Amygdala (tissue), 56 donors: ENCODE results near the gene SAMD8.

ENCODE experiments used
- DNase-seq, 56 donors: peaks; one replicate each; lab custom pipeline; 2025; lab: John Stamatoyannopoulos, UW

Gene SAMD8

DNA sequence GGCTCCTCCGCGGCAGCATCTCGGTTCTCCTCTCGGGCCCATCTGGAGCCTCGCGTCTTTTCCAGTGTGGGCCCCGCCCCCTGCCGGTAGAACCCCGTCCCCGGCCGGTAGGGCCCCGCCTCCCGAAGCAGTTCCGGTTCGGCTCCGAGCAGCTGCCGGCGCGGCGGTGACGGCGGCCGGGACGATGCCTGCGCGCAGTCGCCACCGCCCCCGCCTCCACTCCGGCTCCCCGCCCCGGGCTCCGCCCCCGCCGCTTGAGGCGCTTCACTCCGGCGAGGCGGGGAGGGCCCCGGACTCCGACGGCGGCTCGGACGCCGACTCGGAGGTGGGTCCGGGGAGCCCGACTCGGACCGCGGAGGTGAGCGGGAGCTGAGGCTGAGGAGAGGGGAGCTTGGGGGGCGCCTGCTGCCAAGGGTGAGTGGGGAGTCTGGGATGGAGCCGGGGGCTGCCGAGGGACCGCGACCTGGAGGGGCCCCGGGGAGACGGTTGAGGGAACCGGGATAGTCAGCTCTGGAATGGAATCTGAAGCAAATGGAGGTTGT is at the start of gene SAMD8:
SAMD8 (plus strand) TSS at position 292 of the 542 bp plus-strand sequence. CDS start 38,873 bp downstream, outside the sequence.
- DNase-seq = peak; percentile 38 to 96 (median 89)

DNA sequence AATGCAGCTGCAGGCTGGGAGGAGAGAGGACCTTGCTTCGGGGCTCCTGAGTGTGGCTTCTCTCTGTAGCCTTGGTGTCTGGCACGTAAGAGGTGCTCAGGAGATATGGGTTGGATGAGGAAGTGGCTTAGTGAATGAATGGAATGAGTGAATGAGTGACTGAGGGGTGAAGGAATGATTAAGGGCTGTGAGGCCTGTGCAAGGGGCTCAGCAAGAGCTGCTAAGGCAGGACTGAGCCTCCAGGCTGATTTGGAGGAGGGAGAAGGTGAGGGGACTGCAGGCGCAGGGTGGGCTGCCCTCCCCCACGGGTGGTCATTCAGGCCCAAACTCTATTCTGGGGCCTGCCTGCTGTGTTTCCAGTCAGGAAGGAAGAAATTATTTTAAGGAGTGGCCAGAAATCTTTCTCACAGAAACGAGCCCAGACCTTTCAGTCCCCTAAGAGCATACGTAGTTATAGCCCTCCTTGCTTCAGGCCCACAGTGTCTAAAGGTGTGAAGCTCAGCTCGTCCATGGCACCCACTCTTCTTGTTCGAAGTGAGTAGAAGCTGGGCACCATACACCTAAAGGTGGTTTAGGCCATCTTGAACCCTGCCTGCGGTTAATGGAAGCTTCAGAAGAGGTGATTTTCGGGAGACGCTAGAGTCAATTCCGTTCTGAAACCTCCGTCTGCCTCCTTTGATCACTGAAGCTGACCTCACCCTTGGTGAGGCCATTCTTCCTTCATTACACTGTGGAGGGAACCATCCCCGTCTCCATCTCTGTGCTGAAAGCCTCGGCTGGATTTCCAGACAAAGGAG is 49.5 kb upstream of the SAMD8 start:
- DNase-seq = no peak

DNA sequence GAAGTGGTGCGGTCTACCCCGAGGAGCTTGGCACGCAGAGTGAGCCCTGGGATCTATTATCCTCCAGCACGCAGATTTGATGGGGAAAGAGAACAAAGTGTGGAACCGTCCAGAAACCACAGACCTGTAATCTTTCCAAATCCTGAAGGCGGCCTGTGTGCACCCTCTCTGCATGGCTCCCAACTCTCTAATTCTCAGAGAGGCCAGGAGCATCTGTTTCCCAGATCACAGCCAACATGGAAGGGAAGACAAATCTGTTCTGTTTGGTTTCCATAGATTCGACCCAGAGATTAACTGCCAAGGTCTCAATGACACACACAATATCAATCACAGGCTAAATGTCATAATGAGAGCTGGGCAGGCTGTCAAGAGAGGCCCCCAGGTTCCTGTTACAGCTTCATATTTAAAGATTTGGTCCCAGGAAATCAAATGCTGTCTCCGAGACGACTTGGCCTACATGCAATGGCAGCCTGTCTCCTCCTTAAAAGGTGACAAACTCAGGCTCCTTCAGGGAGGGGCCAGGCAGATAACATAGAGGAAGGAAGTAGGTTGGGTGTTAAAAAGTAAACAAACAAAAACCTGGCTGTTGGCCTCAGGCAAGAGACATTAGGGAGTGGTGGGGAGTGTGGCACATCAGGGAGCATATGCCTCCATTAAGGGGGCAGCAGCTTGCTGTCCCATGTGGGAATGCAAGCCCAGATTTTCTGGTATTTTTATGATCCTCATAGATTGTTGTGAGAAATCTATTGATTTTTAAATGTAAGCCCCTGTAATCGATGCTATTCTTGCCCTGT is 48.8 kb upstream of the SAMD8 start:
- DNase-seq = no peak

DNA sequence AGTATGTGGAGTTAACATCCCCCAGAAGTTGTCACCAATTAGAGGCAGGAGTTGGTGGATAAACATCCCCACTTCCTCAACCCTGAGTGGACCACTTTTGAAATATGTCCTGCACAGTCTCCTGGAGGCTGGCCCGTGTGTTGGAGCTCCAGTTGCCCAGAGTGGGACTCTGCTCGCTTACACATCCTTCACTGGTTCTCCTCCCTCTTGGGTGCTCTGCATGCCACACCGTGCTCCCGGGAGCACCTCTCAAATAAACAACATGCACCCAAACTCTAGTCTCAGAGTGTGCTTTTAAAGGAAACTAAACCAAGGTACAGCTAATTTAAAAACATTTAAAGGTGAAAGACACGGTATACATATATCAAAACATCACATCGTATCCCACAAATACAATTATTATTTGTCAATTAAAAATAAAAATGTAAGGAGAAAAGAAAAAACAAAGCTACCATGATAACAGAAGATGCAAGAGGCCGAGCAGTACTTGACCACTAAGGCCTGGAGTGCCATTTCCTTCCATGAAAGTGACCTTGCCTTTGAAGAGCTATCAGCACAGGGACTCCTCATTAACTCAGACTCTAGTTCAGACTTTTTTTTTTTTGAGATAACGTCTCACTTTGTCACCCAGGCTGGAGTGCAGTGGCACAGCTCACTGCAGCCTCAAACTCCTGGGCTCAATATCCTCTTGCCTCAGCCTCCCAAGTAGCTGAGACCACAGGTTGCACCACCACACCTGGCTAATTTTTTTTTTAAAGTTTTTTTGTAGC is 47.8 kb upstream of the SAMD8 start:
- no peak for DNase-seq

DNA sequence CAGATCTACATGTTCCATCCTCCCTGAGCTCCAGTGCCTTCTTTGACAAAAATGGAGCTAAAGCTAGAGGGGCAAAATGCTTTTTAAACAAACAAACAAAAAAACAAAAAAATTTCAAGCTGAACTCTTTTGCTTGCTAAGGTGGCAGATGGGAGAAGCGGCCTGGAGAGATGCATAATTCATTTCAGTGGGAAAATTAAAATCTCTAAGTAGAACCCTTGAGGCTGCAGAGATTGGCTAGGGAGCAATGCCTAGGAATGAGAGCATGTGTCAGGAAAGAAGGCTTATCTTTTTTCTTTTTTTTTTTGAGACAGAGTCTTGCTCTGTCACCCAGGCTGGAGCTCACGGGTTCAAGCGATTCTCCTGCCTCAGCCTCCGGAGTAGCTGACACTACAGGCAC is 46.4 kb upstream of the SAMD8 start:
- no peak for DNase-seq

DNA sequence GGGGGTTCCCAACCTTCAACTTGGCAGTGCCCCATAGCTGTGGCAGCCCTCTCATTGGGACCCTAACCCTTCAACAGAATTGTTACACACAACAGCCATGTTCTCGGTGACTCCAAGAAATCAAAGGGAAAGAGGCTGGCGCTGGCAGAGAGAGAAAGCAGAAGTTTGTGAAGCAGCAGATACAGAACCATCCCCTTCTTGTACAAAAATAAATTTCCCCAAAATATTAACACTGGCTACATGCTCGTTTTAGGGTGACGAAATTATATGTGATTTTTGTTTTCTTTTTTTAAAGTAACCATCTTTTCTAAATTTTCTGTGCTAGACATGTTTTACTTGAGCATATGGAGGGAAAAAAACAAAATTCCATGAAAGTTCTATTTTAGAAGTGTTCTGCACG is 45.2 kb upstream of the SAMD8 start:
- DNase-seq = no peak

DNA sequence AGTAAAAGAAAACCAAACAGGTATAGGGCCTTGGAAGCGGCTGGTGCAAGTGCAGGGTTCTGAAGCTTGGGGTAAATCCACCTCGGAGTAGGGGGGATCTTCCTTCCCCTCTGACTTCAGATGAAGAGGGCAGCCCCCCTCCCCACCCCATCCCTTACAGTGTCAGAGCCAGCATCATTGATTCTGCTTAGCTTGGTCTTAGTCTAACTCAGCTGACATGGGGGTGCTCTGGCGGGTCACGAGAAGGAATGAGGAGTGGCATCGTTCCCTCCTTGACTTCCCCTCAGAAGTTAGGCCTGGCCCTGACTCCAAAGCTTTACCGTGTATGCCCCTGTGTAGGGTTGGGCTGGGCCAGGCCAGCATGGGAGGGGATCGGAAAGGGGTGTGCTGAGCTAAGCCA is 44.2 kb upstream of the SAMD8 start:
- no peak for DNase-seq

DNA sequence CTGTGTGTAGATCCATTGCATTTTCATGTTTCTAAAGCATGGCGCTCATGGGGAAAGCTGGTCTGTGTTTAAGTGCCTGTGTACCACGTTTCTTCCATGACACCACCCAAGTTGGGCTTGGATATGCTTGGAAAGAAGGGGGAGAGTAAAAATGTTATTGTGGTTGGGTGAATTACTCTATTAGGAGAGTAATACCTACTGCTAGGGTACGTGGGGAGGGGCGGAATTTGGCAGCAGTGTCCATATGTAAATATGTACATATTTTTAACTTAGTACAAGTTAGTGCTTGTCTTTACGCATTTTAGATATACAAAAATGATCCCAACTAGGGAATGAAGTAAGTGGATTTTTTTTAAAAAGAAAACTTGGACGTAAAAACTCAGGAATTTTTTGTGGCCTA is 42.9 kb upstream of the SAMD8 start:
- DNase-seq = no peak

DNA sequence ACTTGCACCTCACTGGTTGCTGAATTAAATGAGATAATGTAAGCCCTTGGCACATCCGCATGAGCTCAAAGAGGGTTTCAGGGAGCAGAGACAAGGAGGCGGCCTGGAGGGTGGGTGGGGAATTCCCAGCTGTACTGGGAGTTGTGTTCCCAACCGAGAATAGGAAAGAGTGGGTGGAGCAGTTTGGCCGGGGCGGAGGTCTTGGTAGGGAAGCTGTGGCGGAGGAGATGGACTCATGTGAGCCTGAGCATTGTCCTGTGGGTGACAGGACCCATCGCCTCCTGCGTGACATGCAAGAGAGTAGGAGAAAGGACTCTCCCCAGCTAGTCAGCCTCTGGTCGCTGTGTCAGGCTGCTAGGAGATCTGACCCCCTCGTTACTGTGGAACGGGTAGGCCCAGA is 41.0 kb upstream of the SAMD8 start:
- no peak for DNase-seq

DNA sequence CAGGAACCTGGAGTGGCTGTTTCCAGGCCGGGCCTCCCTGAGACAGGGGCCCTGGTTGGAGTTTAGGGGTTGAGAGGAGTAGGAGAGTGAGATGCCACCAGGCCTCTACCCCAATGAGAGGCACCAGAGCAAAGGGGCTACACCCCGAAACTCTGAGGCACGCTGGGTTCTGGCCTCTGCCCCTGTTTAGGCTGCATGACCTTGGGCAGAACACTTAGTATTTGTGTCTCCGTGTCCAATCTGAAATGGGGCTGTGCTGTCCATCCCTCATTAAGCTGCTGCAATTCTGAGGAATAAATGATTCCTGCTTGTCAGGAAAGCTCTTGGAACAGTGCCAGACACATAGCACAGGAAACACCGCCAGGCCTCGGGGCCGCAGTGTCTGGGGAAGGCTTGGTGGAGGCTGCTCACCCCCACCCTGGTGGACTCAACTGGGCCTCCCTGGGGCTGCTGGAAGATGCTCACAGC is 40.5 kb upstream of the SAMD8 start:
- no peak for DNase-seq

DNA sequence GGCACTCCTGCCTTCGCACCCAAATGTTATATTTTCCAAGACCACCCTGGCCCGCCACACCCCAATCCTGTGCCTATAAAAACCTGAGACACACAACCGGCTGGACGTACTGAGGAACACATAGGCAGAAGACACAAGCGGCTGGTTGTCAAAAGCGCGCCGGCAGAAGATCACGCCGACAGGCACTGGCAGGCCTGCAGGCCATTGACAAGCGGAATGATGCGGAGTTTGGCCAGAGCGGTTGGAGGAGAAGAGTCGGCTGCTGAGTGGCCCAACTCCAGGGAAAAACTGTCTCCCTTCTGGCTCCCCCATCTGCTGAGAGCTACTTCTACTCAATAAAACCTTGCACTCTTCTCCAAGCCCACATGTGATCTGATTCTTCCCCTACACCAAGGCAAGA is 39.7 kb upstream of the SAMD8 start:
- peak in 1 of 56 donors; percentile 3 for DNase-seq

DNA sequence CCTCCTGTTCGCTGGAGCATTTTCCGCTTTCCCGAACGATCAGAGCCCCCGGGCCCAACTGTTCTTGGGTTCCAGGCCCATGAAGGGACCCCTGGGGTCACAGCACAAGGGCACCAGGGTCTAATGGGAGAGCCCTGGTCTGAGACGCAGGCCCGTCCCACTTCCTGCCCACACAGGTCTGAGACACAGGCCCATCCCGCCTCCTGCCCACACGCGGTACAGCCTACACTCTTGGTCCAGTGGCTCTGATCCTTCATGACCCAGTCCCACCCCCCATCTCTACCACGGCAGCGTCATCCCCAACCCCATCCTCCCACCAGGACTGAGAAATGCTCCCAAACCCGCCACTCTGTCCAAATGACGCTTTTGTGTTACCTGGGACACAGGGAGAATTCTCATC is 38.7 kb upstream of the SAMD8 start:
- DNase-seq = no peak

DNA sequence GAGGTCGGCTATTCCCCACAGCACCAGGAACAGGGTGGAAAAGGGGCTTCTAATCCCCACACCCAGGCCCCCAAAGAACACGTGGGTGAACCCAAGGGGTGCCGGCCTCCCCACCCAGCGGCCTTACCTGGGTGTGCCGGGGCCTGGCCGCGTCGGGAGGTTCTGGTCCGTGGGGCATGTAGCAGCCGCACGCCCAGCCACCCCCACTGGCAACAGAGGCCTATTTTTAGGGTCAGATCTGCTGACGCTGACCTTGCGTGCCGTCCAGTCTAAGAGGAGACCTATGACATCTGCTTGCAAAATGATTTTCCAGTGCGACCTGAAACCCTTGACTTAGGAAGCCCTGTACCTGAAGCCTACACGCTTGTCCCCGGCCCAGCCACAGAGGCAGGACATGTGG is 38.0 kb upstream of the SAMD8 start:
- DNase-seq = no peak

DNA sequence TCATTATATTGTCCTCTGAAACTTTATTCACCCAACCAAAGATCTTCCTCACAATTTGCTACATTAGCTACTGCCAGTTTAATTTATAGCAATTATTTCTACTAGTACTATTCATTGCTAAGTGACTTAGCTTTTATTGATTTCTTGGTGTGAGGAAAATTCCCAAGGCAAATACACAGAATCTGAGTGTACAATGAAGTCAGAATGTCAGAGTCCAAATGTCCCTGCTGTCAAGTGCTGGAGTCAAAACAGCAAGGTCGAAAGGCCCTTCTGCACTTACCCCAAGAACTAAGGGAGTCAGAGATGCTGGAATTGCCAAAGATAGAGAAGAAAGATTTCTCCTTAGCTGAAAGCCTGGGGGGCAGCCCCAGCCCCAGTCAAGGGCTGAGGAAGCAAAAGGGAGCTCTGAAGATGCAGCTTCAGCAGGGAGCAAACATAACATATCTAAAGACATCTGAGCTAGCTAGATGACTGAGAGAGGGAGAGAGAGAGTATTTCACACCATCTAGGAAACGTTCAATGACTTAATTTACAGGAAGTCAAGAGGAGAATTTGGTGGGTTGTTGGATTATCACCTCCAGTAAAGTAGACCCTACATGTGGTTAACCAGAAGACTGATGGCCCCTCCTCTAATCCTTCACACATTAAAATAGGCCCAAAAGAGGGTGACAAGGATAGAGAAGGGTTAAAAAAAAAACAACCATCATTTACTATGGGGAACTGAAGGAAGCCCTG is 36.6 kb upstream of the SAMD8 start:
- DNase-seq = no peak

DNA sequence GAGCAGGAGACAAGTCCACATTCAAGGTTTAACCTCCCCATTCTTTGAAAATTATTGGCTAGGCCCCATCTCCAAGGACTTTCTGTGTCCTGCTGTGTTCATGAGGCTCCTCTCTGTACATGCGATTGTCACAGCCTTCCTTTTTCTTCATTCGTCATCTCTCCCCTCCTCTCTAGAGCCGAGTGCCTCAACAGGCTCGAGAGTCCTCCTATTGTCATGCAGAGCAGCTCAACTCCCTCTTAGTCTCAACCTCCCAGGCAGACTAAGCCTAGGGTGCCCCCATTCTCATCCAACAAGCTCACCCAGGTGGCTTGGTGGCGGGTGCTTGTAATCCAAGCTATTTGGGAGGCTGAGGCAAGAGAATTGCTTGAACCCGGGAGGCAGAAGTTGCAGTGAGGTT is 35.1 kb upstream of the SAMD8 start:
- DNase-seq = no peak

DNA sequence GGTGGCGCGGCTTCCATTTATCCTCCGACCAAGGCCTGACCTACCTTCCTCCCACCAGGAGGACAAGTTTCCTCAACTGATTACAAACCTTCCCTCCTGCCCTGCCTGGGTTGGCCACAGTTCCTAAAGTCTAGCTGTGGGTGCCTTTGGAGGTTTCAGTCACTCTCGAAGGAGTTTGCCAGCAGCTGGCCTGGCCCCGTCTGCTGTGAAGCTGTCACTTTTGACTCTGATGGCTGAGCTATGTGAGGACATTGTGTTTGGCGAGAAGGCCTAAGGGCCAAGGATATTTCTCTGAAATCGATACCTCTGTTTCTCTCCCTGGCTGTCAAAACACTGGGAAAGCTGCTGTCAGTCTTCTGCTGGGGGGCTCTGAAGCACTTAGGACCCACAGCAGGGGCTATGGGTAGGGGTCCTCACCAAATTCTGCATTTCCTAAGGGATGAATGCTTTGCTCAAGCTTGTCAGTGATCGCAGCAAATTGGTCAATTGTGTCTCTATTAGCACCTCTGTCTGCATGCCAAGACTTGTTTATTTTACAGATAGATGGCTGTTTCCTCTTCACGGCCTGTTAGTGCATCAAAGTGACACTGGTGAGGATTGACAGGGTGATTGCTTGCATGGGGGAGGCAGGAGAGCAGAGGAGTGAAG is 31.9 kb upstream of the SAMD8 start:
- no peak for DNase-seq

DNA sequence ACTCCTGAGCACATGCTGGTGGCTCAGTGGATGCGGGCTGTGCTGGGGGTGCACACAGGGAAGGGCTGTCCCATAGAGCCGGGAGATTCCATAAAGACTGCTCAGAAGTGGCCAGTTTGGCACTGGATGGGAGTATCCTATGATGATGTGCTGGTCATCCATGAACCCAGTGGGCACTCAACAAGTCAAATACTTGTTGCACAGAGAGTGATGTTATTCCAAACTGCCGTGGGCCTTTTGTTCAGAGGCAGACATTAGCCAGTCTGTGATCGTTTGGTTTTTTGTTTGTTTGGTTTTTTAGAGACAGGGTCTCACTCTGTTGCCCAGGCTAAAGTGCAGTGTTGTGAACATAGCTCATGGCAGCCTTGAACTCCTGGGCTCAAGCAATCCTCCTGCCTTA is 30.9 kb upstream of the SAMD8 start:
- no peak for DNase-seq

DNA sequence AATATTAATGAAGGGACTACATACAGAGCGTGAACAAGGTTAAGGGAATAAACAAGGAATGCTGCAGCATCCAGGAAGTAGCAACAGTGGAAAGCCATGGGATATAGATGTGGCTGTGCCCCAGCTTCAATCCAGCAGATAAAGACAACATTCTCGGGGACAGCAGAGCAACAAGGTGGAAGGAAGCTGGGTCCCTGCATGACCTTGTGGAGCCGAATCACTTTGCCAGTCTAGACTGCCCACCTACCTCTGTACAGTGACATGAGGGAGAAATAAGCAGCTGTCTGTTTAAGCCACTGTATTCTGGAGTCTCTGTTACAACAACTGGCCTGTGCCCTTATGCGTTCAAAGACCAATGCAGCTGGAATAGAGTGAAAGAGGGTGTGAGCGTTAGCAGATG is 30.1 kb upstream of the SAMD8 start:
- DNase-seq = no peak

DNA sequence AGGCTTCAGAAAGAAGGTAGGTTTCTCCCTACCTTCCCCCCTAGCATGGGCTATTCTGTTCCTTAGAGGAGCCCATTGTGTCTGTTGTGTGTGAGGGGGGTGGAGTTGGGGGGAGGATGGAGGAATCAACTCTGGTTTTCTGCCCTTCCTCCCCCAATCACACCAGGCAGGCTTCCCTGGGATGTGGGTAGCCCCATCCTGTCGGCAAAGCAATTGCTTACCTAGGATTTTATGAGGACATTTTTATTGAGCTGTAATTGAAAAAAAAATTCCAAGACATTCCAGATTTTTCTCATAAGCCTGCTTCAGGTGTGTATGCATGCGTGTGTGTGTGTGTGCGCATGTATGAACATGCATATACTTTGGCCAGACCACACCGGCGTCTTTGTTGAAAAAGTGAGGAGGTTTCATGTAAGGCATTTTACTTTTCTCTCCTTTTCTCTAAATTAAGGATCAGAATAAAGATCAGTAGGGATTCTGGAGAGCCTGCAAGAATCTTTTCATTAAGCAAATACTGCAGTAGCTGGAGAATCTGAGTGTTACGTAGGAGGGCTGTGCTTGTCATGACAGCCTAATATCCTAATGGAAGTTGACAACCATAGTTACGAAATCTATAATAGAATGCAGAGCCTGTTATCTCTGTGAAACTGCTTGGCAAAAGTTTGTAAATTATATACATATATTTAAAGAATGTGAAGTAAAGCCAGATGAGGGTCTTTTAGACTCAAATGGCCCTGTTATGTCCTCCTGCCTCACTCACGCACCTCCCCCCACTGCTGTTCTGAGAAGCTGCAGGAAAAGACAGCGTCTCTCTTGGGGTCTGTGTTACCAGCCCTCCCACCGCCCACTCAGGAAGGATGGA is 27.3 kb upstream of the SAMD8 start:
- DNase-seq = no peak
